Central memory CD8-positive, alpha-beta T cell (primary cell): Measurements from ENCODE around the gene SH3GL3.

Experiments
- ATAC-seq: fragments of 150-1000 bp; cut with Tn5 transposase; replicated peaks from 2 replicates; pipeline ENCODE4 v1.10.0; 2022; ENCODE audit warnings: mild to moderate bottlenecking, moderate FRiP score, moderate number of reproducible peaks; ENCODE audit not compliant: poor library complexity, severe bottlenecking; ENCODE audit errors: extremely low read depth
- DNase-seq, 2 donors: peaks; one replicate each; pipeline ENCODE4 v3.0.0; 2021; ENCODE audit warnings: low spot score in 2 of 2
- H3K27ac Mint-ChIP-seq: one replicate; pipeline ENCODE4 v1.8.0; 2022; ENCODE audit warnings: low read depth, mild to moderate bottlenecking, moderate library complexity, mixed read lengths
- H3K27me3 Mint-ChIP-seq: one replicate; pipeline ENCODE4 v1.8.0; 2022; ENCODE audit warnings: mixed read lengths
- H3K36me3 Mint-ChIP-seq: one replicate; pipeline ENCODE4 v1.8.0; 2022; ENCODE audit warnings: mild to moderate bottlenecking, moderate library complexity, mixed read lengths; ENCODE audit not compliant: insufficient read depth
- H3K4me1 Mint-ChIP-seq: one replicate; pipeline ENCODE4 v1.8.0; 2022; ENCODE audit warnings: mixed read lengths
- H3K4me3 Mint-ChIP-seq: one replicate; pipeline ENCODE4 v1.8.0; 2022; ENCODE audit warnings: mild to moderate bottlenecking, moderate library complexity, mixed read lengths
- H3K9me3 Mint-ChIP-seq: one replicate; pipeline ENCODE4 v1.8.0; 2022; ENCODE audit warnings: mixed read lengths

The SH3GL3 gene

DNA sequence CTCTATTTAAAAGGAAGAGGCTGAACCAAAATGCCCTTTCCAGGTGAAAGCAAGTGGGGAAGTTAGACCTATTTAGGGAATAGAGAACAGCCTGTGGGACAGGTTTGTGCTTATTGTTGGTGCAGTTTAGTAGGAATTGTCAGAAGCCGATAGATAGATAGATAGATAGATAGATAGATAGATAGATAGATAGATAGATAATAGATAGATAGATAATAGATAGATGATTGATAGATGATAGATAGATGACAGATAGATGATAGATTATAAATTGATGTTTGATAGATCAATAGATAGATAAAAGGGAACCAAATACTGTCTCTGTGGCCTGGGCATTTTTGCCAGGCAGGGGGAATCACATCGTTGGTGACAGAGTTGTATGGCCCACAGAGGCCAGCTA, 42.5 kb downstream of the SH3GL3 start:
- H3K27me3 Mint-ChIP-seq, result peaks cover 15% of the 10 kb centered on the region
- no peak overlapping the region for H3K27ac Mint-ChIP-seq
- no peaks in the 10 kb centered on the region for H3K4me1 Mint-ChIP-seq
- H3K36me3 Mint-ChIP-seq, result no peaks in the 10 kb centered on the region
- ATAC-seq (no peak), DNase-seq (no peak)
- H3K4me3 Mint-ChIP-seq, result no peak overlapping the region
- H3K9me3 Mint-ChIP-seq, result peaks cover 10% of the 10 kb centered on the region

DNA sequence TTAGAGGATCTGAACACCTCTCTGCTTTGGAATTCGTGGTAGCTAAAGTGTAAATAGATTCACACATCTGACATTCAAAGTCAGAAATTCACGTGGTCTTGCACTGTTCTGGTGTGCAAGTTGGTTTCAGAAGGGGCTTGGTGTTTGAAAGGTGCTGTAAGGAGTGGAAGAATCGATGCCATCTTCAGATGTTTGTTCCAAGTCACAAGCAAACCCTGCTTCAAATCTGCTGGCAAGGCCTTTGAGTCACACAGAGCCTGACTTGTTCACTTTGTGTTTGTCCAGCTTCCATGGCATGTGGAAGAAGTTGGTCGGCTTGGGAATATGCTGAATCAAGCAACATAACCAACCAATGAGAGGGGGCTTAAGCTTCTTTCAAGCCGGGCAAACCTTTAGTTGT, 44.3 kb downstream of the SH3GL3 start:
- ATAC-seq, result no peak
- no peak for DNase-seq
- Mint-ChIP-seq H3K9me3 (peaks cover 7% of the 10 kb centered on the region), H3K4me3 (no peak overlapping the region), H3K4me1 (no peaks in the 10 kb centered on the region), H3K27me3 (peaks cover 15% of the 10 kb centered on the region), H3K36me3 (no peaks in the 10 kb centered on the region), H3K27ac (no peak overlapping the region)

DNA sequence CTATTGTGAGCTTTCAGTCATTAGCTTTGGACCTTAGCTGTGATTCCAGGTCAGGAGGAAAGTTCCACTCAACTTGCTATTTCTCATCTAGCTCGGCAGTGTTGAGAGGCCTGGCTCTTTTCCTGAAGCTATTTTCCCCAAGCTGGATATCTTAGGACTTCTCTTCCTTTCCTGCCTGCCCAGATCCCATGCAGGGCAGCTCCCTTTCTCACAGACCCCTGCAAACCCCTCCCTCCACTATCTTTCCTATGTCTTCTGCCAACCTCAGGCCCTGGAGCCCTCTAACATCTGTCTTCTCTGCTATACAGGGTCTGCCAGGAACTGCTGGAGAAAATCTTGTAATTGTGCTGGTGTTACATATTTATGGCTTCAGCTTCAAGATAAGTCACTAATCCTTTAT, 49.6 kb downstream of the SH3GL3 start:
- no peak overlapping the region for H3K27ac Mint-ChIP-seq
- H3K9me3 Mint-ChIP-seq, result peaks cover 13% of the 10 kb centered on the region
- H3K27me3 Mint-ChIP-seq, result no peaks in the 10 kb centered on the region
- ATAC-seq (no peak), DNase-seq (no peak)
- H3K4me3 Mint-ChIP-seq, result no peak overlapping the region
- no peaks in the 10 kb centered on the region for H3K4me1 Mint-ChIP-seq
- no peaks in the 10 kb centered on the region for H3K36me3 Mint-ChIP-seq

DNA sequence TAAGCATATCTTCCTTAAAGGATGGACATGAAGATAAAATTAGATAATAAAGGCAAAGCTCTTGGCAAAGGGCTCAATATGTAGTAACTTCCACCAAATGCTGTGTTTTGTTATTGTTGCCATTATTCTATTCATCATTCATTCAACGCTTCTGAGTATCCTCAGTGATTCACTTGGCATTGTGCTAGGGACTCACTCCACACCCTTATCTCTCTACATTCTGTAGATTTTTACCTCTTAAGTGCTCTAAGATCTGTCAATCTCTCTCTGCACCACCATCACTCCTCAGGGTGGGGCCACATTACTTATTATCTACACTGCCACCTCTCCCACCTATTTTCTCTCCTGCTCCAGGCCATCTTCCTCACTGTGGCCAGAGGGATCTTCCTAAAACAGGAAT, 51.2 kb downstream of the SH3GL3 start:
- Mint-ChIP-seq H3K27ac (no peak overlapping the region), H3K4me1 (no peaks in the 10 kb centered on the region), H3K9me3 (peaks cover 13% of the 10 kb centered on the region), H3K4me3 (no peak overlapping the region), H3K36me3 (no peaks in the 10 kb centered on the region), H3K27me3 (no peaks in the 10 kb centered on the region)
- ATAC-seq (no peak), DNase-seq (no peak)

DNA sequence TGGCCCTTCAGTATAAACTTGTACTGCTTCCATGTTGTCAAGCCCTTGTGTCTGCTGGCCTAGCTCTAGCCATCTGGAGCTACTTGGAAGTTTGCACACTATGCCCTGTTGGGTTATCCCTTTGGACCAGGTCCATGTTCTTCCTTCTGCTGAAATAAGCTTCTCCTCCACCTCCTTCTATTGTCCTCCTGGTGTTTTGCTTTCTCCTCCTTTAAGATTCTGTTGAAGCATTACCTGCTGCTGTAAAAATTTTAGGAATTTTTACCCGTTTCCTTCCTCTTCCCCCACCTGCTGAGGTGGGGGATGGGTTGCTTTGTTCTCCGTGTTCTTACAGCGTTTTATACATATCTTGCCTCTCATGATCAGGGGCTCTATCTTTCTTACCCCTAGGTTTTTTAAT, 51.7 kb downstream of the SH3GL3 start:
- no peak overlapping the region for H3K4me3 Mint-ChIP-seq
- H3K27me3 Mint-ChIP-seq, result no peaks in the 10 kb centered on the region
- DNase-seq (no peak), ATAC-seq (no peak)
- peaks cover 13% of the 10 kb centered on the region for H3K9me3 Mint-ChIP-seq
- H3K27ac Mint-ChIP-seq, result no peak overlapping the region
- H3K4me1 Mint-ChIP-seq, result no peaks in the 10 kb centered on the region
- no peaks in the 10 kb centered on the region for H3K36me3 Mint-ChIP-seq

DNA sequence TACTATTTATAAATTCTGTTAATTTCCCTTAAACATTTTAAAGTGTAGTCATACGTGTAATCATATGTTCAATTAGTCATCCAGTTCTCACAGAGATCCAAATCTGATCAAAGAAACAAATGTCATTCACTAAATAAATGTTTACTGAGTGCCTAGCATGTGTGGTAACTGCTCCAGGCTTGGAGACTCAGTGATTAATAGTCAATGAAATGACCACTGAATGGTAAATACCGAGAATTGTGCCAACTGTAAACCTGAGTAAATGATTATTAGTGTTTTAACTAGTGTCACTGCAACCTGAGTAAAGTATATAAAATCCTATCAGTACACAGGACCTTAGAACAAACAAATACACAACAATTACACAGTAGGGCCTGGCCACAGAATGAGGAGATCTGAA, 52.3 kb downstream of the SH3GL3 start:
- Mint-ChIP-seq H3K27me3 (no peaks in the 10 kb centered on the region), H3K27ac (no peak overlapping the region), H3K36me3 (no peaks in the 10 kb centered on the region), H3K4me1 (no peaks in the 10 kb centered on the region), H3K9me3 (peaks cover 13% of the 10 kb centered on the region), H3K4me3 (no peak overlapping the region)
- no peak for DNase-seq
- ATAC-seq, result no peak

DNA sequence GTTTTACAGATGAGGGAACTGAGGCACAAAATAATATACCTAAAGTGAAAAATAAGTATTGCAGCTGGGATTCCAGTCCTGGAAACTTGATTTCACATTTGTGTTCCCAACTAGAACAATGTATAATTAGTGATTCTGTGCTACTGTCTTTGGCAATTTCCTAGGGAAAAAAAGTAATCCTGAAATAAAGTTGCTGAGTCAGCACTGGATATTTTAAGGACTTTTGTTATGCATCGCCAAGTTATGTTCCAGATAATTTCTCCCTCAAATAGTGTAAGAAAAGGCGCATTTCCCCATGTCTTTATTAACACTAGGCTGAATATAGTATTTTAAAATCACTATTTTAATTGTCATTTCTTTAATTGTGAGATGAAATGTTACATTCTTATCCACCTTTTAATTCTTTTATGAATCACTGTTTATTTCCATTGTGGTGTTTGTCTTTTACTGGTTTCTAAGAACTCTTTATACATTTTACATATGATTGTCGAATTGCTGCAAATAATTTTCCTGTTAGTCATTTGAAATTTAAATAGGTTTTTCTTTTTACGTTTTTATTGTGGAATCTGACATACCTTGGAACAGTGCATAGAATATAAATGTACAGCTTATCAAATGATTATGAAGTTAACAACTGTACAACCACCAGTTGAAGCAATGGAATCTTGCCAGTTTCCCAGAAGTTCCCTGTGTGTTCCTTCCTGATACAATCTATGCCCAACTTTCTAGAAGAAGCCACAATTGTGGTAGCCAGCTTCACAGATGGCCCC, 56.6 kb downstream of the SH3GL3 start:
- peaks cover under 1% of the 10 kb centered on the region for H3K9me3 Mint-ChIP-seq
- no peaks in the 10 kb centered on the region for H3K4me1 Mint-ChIP-seq
- no peak for ATAC-seq
- H3K27ac Mint-ChIP-seq, result no peak overlapping the region
- no peak for DNase-seq
- H3K36me3 Mint-ChIP-seq, result no peaks in the 10 kb centered on the region
- H3K27me3 Mint-ChIP-seq, result peaks cover 11% of the 10 kb centered on the region
- no peak overlapping the region for H3K4me3 Mint-ChIP-seq

DNA sequence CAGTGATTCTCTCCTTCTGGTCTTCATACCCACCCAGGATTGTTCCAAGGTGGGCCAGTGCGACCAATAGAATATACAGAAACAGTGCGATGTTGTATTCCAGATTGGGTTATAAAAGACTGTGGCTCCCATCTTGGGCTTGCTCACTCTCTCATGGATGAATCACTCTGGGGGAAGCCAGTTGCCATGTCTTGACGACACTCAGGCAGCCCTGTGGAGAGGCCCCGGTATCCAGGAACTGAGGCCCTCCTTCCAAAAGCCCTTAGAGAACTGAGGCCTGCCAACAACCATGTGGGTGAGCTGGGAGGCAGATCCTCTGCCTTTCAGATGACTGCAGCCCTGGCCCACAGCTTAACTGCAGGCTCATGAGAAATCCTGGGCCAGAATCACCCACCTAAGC, 57.2 kb downstream of the SH3GL3 start:
- H3K4me3 Mint-ChIP-seq, result no peak overlapping the region
- no peaks in the 10 kb centered on the region for H3K4me1 Mint-ChIP-seq
- ATAC-seq, result no peak
- H3K36me3 Mint-ChIP-seq, result no peaks in the 10 kb centered on the region
- no peak for DNase-seq
- H3K9me3 Mint-ChIP-seq, result no peaks in the 10 kb centered on the region
- no peak overlapping the region for H3K27ac Mint-ChIP-seq
- H3K27me3 Mint-ChIP-seq, result peaks cover 17% of the 10 kb centered on the region

DNA sequence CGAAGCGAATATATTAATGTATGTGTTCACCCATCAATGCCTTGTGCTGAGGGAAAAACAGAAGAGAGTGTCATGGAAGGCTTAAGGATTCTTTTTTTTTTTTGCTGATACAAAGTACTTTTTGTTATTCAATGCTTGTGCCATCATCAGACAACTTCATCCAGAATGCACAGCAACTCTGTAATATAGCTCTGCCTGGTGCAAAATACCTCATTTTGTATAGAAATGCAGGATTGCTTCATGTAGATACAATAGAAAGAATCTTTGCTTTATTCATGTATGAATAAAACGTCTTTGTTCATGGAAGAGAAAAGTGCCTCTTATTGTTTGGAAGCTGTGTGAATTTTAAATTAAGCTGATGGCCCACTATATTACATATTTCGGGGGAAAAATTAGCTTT, 62.9 kb downstream of the SH3GL3 start:
- Mint-ChIP-seq H3K27me3 (peaks cover 33% of the 10 kb centered on the region), H3K36me3 (no peaks in the 10 kb centered on the region), H3K4me3 (no peak overlapping the region), H3K27ac (no peak overlapping the region), H3K4me1 (no peaks in the 10 kb centered on the region), H3K9me3 (no peaks in the 10 kb centered on the region)
- no peak for ATAC-seq
- no peak for DNase-seq

DNA sequence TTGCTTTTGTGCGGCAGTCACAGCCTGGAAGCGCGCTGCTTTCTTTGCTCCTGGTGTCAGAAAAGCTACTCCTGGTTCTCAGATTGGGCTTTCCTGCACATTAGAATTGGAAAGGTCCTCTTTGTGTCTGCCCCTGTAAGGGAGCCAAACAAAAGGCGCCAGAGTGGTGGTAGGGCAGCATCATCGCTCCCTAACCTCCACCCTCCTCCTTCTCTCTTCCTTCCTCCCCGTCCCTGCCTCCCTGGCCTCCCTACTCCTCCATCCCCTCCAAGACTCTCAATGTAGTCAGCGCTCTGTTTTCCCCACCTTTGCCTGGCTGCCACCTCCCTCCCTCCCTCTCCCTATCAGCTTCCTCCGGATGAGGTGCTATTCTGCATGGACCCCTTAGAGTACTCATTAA, 65.3 kb downstream of the SH3GL3 start:
- Mint-ChIP-seq H3K36me3 (no peaks in the 10 kb centered on the region), H3K27ac (no peak overlapping the region), H3K27me3 (peaks cover 33% of the 10 kb centered on the region), H3K4me1 (no peaks in the 10 kb centered on the region), H3K9me3 (no peaks in the 10 kb centered on the region), H3K4me3 (no peak overlapping the region)
- DNase-seq (no peak), ATAC-seq (no peak)

DNA sequence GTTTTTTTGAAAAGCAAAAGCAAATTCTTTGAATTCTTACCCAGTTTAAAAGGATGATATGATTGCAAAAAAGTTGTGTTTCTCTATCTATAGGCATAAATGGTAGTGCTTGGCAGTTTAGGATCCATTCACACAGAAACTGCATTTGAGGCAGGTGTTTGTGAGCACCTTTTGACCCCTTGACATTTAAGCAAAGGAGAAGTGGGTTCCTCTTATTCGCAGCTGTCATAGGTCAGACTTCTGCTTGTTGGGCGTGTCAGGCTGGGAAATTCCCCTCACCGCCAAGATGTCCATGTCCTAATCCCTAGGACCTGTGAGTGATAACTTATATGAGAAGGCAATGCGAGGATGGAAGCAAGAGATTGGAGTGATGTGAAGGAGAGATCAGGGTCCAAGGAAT, 67.4 kb downstream of the SH3GL3 start:
- DNase-seq, result no peak
- Mint-ChIP-seq H3K36me3 (no peaks in the 10 kb centered on the region), H3K9me3 (no peaks in the 10 kb centered on the region), H3K4me1 (no peaks in the 10 kb centered on the region), H3K27ac (no peak overlapping the region), H3K4me3 (no peak overlapping the region), H3K27me3 (peaks cover 22% of the 10 kb centered on the region)
- ATAC-seq, result no peak

DNA sequence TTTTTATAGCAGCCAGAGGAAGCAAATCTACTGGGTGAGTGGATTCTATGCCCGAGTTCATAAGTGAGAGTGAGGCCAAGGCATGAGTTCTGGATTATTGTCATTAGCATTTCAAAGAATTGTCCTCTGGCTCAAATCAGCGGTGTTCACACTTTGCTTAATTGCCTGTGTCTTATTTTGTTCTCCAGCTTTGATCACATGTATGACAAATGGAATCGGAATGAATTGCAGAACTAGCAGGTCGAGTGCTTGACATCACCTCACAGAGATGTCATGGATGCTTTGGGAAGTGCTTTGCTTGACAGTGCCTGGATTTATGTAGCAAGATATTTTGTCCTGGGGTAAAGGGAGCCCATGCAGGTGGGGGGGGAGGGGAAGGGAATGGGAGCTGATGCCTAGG, 68.0 kb downstream of the SH3GL3 start:
- H3K9me3 Mint-ChIP-seq, result no peaks in the 10 kb centered on the region
- H3K27me3 Mint-ChIP-seq, result peaks cover 22% of the 10 kb centered on the region
- H3K4me3 Mint-ChIP-seq, result no peak overlapping the region
- H3K27ac Mint-ChIP-seq, result no peak overlapping the region
- ATAC-seq (no peak), DNase-seq (no peak)
- no peaks in the 10 kb centered on the region for H3K36me3 Mint-ChIP-seq
- no peaks in the 10 kb centered on the region for H3K4me1 Mint-ChIP-seq

DNA sequence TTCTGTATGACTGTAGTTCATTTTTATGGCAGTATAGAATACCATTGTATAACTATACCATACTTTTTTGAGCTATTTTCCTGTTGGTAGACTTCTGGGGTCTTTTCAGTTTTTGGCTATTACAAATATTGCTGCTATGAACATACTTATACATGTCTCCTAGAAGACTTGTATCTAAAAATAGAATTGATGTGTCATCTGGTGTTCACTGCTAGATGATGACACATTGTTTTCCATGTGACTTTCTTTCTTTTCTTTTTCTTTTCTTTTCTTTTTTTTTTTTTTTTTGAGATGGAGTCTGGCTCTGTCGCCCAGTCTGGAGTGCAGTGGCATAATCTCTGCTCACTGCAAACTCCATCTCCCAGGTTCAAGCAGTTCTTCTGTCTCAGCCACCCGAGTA, 69.8 kb downstream of the SH3GL3 start:
- Mint-ChIP-seq H3K27ac (no peak overlapping the region), H3K9me3 (no peaks in the 10 kb centered on the region), H3K4me1 (no peaks in the 10 kb centered on the region), H3K27me3 (peaks cover 28% of the 10 kb centered on the region), H3K4me3 (no peak overlapping the region), H3K36me3 (no peaks in the 10 kb centered on the region)
- ATAC-seq (no peak), DNase-seq (no peak)
